T follicular helper cell (primary cell): Measurements from ENCODE around the gene TOMM70.

Experiments
- DNase-seq: peaks from one replicate; pipeline ENCODE4 v3.0.0-alpha.2; 2020; ENCODE audit warnings: low read depth

Gene TOMM70

DNA sequence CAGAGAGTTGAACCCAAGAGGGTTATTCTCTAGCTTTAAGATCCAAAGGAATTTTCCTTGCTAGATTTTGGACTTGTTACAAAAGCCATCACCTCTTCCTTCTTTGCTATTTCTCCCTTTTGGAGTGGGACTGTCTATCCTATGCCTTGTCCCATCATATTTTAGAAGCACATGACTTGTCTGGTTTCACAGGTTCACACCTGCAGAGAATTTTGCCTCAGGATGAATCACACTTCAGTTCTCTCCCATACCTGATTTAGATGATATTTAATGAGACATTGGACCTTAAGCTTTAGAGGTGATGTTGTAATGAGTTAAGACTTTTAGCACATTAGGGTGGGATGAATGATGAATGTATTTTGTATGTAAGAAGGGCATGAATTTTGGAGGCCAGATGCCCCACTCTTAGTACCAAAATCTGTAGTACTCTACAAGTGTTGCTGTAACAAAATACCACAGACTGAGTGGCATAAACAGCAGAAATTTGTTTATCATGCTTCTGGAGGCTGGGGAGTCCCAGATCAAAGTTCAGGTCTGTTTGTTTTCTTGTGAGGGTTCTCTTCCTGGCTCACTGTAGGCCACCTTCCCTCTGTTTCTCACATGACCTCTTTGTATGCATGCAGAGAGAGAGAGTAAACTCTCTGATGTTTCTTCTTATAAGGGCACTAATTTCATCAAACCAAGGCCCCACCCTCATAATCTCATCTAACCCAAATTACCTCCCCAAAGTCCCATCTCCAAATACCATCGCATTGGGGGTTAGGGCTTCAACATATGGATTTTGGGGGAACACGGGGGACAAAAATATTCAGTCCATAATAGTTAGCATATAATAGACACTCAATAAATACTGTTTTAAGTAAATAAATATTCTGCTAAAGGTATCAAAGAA lies 10.4 kb upstream of the TOMM70 start:
- no peak for DNase-seq

DNA sequence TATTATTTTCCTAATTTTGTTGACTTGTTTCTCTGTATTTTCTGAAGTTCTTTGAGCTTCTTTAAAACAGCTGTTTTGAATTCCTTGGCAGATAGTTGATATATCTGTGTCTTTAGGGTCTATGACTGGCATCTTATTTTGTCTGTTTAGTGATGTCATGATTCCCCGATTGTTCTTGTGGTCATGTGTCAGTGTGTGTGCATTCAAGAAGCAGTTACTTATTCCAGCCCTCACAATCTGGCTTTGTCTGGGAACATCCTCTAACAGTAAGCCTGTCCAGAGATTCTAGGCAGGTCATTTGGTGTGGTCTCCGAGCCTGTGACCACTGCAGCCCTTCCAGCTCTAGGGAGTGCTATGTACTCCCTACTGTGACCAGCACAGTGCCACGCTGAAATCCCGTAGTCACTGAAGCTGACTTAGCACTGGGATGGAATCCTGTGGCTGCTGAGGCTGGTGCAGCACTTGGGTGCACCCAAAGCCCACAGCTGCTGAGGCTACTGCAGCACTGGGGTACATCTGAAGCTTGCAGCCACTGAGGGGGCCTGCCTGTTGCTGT lies 7.2 kb upstream of the TOMM70 start:
- no peak for DNase-seq

GRCh38 chr3:100407164-100407563 lies 6.3 kb upstream of the TOMM70 start:
- DNase-seq: no peak

DNA sequence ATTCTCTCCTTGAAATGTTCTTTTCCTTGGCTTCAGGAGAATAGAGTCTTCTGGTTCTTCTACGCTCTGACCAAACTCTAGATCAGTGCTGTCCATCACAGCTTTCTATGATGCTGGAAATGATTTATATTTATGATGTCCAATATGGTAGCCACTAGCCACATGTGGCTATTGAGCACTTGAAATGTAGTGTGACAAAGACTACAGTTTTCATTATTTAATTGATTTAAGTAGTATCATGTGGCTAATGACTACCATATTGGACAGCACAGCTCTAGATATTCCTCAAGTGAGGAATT lies 3.3 kb upstream of the TOMM70 start:
- DNase-seq: no peak

GRCh38 chr3:100403362-100404249 lies 2.7 kb upstream of the TOMM70 start:
- DNase-seq: no peak

GRCh38 chr3:100402891-100403290 lies 2.0 kb upstream of the TOMM70 start:
- DNase-seq: no peak

DNA sequence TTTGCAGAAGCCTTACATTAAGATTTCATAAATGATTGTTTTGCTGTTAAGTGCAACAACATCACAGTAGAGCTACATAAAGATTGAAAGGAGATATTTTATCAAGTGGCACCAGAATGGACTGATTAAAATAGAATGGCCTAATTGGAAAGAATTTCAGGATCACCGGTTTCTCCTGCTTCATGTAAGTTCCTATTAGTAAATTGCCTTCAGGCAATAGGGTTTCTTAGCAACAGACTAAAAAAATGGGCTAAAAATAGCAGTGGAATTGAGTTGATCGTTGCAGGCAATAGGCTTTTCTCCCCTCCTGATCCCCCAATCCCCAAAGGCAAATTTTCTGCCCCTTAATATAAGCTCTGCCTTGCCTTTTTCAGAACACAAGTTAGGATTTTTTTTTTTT lies 1.4 kb upstream of the TOMM70 start:
- DNase-seq: no peak

DNA sequence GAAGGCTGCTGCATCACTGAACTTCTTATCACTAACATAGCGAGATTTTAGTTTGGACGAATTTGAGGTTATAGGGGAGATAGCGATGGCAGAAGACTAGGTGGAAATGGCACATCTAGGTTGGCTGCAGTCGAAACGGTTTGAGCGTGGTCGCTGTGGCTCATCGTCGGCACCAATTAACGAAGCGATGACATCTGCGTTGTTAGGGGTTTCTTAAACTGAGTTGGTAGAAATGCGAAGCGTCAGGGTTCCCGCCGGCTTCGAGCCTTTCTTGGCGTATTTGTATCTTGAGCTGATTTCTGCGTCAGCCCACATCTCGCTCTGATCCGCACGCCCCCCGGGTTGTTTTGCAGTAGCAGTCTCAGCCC lies 769 bp upstream of the TOMM70 start:
- DNase-seq: peak; percentile 34

DNA sequence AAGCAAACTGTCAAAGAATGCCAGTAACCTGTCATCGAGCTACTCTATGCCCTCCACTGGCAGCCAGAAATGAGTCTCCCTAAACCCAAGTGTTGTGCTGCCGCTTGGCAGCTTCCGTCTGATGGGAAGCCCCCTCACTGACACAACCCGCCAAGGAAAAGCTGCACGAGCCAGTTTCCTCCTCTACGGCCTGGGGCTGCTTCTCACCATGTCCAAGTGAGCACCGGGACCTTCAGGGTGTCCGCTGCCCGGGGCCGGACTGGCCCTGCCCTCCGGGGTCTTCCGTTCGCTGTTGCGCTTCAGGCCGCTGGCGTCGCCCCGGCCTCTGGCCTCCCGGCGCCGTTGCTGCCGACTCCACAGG lies 490 bp downstream of the TOMM70 start:
- peak; percentile 11 for DNase-seq

- DNase-seq: no peak
Observed at GRCh38 chr3:100399341-100400071, 1.4 kb downstream of the TOMM70 start.

DNA sequence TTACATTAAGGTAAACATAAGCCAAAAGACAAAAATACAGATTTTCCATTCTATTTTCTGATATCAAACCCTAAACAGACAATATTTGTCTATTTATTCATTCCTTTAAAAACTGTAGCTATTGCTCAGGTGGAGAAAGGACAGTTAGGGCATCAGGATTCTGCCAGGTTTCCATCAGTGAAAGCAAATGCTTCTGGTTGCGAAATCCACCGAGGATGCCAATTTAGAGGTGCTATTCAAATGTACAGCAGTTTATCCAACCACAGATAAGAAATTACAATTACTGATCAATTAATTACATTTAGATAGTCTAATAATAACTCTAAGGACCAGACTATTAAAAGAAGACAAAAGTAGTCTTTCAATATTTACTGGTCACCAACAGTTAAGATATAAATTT lies 3.9 kb downstream of the TOMM70 start:
- no peak for DNase-seq

GRCh38 chr3:100395679-100396431 lies 5.0 kb downstream of the TOMM70 start:
- no peak for DNase-seq

DNA sequence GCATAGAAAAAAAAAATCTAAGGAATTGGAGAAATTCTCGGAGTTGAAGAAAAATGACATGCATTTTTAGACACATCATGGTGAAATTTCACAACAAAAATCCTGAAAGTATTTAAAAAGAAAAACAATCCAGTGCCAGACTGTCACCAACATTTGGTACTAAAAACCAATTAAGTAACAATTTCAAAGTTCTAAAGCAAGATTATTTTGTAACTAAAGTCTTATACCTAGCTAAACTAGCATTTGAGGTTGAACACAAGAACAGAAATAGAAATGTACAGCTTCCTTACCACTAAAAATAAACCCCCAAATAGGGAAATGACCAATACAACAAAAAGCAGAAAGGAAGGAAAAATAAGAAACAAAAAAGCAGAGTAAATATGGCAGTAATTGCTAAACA lies 11.9 kb downstream of the TOMM70 start:
- no peak for DNase-seq

GRCh38 chr3:100386437-100387074 lies 14.3 kb downstream of the TOMM70 start:
- no peak for DNase-seq

- no peak for DNase-seq
Observed at GRCh38 chr3:100384733-100385525, 16.0 kb downstream of the TOMM70 start.

DNA sequence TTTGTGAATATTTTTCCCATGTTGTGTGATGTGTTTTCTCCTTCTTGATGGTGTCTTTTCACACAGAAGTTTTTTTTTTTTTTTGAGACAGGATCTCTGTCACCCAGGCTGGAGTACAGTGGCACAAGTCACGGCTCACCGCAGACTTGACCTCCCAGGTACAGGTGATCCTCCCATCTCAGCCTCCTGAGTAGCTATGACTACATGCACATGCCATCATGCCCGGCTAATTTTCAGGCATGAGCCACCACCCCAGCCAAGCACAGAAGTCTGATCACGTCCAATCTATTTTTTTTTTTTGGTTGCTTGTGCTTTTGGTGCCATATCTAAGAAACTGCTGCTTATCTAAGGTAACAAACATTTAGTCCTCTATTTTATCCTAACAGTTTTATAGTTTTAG lies 24.6 kb downstream of the TOMM70 start:
- DNase-seq: no peak

DNA sequence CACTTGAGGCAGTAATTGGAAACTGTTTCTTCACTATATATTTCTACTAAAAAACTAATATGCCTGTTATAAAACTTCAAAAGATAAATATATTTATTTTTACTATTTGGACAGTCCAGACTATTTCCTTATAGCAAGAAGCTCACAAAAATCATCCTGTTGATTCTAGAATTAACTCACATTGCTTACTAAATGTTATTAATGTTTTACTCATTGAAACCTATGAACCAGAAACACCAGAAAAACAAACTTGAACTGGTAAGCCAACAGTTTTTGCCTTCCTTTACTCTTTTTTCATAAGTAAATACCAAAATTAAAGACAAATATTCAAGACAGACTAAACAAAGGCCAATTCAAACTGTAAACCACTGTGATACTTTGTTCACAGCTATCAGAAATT lies 26.4 kb downstream of the TOMM70 start:
- no peak for DNase-seq

DNA sequence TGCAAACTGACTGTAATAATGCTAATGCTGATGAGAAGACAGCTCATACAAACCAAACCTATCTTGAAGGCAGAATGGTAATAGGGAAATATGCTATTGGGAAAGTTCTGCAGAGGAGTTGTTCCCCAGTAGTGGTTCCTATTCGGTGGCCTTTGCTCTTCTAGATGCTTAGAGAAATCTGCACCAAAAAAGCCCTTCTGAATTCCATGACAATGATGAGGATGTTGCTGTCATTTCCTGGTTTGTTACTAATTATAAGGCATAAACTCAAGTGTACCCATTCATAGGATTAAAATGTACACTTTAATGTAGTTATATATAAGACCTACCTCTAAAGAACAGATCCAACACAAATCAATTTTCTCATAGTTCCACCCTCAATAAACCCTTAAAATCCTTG lies 30.1 kb downstream of the TOMM70 start:
- no peak for DNase-seq

DNA sequence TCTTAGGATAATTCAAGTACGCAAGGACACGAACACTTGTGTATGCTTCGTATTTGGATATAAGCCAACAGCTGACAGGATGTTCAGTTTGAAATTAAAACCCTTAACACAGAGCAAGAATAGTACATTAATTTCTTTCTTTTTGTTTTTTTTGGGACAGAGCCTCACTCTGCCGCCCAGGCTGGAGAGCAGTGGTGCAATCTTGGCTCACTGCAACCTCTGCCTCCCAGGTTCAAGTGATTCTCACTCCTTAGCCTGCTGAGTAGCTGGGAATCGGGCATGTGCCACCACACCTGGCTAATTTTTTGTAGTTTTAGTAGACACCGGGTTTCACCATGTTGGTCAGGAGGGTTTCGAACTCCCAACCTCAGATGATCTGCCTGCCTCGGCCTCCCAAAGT lies 32.4 kb downstream of the TOMM70 start:
- no peak for DNase-seq

DNA sequence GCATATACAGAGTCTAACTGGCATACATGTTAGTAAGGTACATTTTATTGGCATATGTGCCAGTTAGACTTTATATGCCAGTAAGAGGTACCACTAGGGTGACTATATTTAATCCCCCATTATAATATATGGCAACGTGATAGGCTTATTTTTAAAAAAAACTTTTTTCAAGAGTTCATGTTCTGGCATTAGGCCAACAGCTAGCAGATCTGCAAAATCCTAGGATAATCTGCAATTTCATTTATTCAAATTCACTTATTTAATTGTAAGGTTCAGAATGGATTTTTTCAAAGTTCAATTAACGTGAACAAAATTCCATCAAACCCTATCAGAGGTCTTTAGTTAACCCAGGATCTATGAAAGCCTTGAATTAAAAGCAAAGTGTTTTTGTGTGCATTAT lies 34.5 kb downstream of the TOMM70 start:
- no peak for DNase-seq
